GM12878 (cell line): ENCODE measurements around the gene DEK. TPM values are rescaled to one million over a fixed set of nuclear protein-coding genes. Genes with fewer than 3 reads are reported as not detected.
A peak's percentile ranks its signal among the peaks of the same experiment; 100 is the strongest.

ENCODE experiments used
- ATAC-seq: fragments of 200-7000 bp; cut with Tn5 transposase; 3 replicates; pipeline ENCODE4 v1.9.1; 2020; ENCODE audit warnings: mild to moderate bottlenecking, moderate library complexity
- BruUV-seq: library from RNA; stranded (reverse); fragments of 400-500 nt; replicated peaks from 2 replicates; lab custom pipeline; 2021; lab: Mats Ljungman, UMichigan
- CTCF ChIA-PET: fragments of 300-600 bp; sonication (Branson Sonifier 250); formaldehyde crosslinking; extraction: SDS; loops from one replicate; lab custom pipeline; 2021; ENCODE audit warnings: inconsistent platforms; lab: Yijun Ruan, JAX
- POLR2A ChIA-PET: fragments of 350-600 bp; formaldehyde crosslinking; extraction: SDS; loops from one replicate; lab custom pipeline; 2021; ENCODE audit warnings: inconsistent platforms; lab: Charles Lee
- RAD21 ChIA-PET: fragments of 300-600 bp; sonication (Branson Sonifier 250); formaldehyde crosslinking; loops from one replicate; lab custom pipeline; 2023; ENCODE audit warnings: antibody characterized with exemption; ENCODE audit not compliant: unreplicated experiment; lab: Charles Lee
- SMC1A ChIA-PET: fragments of 300-600 bp; sonication (Branson Sonifier 250); formaldehyde crosslinking; loops from one replicate; lab custom pipeline; 2023; ENCODE audit not compliant: unreplicated experiment, uncharacterized antibody; lab: Charles Lee
- DNase-seq: peaks from one replicate; pipeline ENCODE4 v3.0.0-alpha.2; 2011; ENCODE audit warnings: low read depth, low spot score
- FAIRE-seq: peaks from 3 replicates; lab custom pipeline; 2011; peaks lifted over from hg19 to GRCh38; lab: Jason Lieb, UNC
- H2AFZ ChIP-seq: 2 replicates; pipeline ENCODE4 v1.6.0; 2011; ENCODE audit warnings: low read depth, low read length, control low read depth; ENCODE audit not compliant: control insufficient read depth
- H3K27ac ChIP-seq: 2 replicates; pipeline ENCODE4 v1.5.1; 2011; ENCODE audit warnings: control low read depth; ENCODE audit not compliant: control insufficient read depth, insufficient read depth
- H3K27me3 ChIP-seq, 2 experiments: replicated peaks in 1 of 2; 2 replicates each; pipeline versions ENCODE4 v1.6.0 to v1.6.1; 2011; ENCODE audit warnings: low read length in 1 of 2; ENCODE audit not compliant: control insufficient read depth in 2 of 2, insufficient read depth in 2 of 2
- H3K36me3 ChIP-seq, 2 experiments: 2 replicates each; pipeline ENCODE4 v1.5.1; 2011; ENCODE audit warnings: low read length in 1 of 2; ENCODE audit not compliant: control insufficient read depth in 2 of 2, insufficient read depth in 2 of 2
- H3K4me1 ChIP-seq: 2 replicates; pipeline ENCODE4 v1.6.1; 2011; ENCODE audit warnings: mild to moderate bottlenecking, low read length, moderate library complexity, mixed read lengths; ENCODE audit not compliant: control insufficient read depth, insufficient read depth
- H3K4me2 ChIP-seq: 2 replicates; pipeline ENCODE4 v1.6.0; 2011; ENCODE audit warnings: control low read depth; ENCODE audit not compliant: control insufficient read depth, insufficient read depth
- H3K4me3 ChIP-seq: fragments of 200-600 bp; sonication (generic); 2 replicates; pipeline ENCODE4 v1.5.1; 2016
- H3K79me2 ChIP-seq: 2 replicates; pipeline ENCODE4 v1.6.0; 2011; ENCODE audit warnings: low read length; ENCODE audit not compliant: control insufficient read depth, insufficient read depth
- H3K9ac ChIP-seq: 2 replicates; pipeline ENCODE4 v1.8.0; 2011; ENCODE audit warnings: low read length, control low read depth, mixed read lengths; ENCODE audit not compliant: control insufficient read depth, insufficient read depth
- H3K9me3 ChIP-seq: replicated peaks from 3 replicates; pipeline ENCODE4 v1.5.1; 2011; ENCODE audit warnings: mild to moderate bottlenecking, low read length; ENCODE audit not compliant: control insufficient read depth, insufficient read depth
- H4K20me1 ChIP-seq: 2 replicates; pipeline ENCODE4 v1.6.0; 2011; ENCODE audit not compliant: control insufficient read depth, insufficient read depth
- CHD1 ChIP-seq: IDR thresholded peaks from 2 replicates; pipeline ENCODE4 v1.6.1; 2012; ENCODE audit warnings: low read depth, low read length, improper control_type of control experiment
- EP300 ChIP-seq, 2 experiments: fragments of 150-350 bp in 1 of 2; IDR thresholded peaks; 2 replicates each; pipeline ENCODE4 v1.6.1; 2011 to 2012; ENCODE audit warnings: low read depth in 2 of 2, low read length in 2 of 2, borderline replicate concordance in 1 of 2, improper control_type of control experiment in 1 of 2, inconsistent platforms in 1 of 2; ENCODE audit not compliant: control insufficient read depth in 1 of 2
- GATAD2B ChIP-seq: fragments of 450-650 bp; conservative IDR thresholded peaks from 2 replicates; pipeline ENCODE4 v1.6.1; 2017; ENCODE audit warnings: low read depth, mild to moderate bottlenecking, moderate library complexity
- KAT2A ChIP-seq: conservative IDR thresholded peaks from 2 replicates; pipeline ENCODE4 v1.6.1; 2011; ENCODE audit warnings: low read depth, low read length; ENCODE audit not compliant: control insufficient read depth
- MAX ChIP-seq: IDR thresholded peaks from 2 replicates; pipeline ENCODE4 v1.6.1; 2012; ENCODE audit warnings: low read depth, low read length, improper control_type of control experiment
- MEF2A ChIP-seq: IDR thresholded peaks from 2 replicates; pipeline ENCODE4 v1.6.1; 2011; ENCODE audit warnings: low read depth, mild to moderate bottlenecking, low read length, moderate library complexity; ENCODE audit not compliant: insufficient read depth
- NBN ChIP-seq: fragments of 450-650 bp; IDR thresholded peaks from 2 replicates; pipeline ENCODE4 v1.6.1; 2016
- NKRF ChIP-seq: fragments of 450-650 bp; conservative IDR thresholded peaks from 2 replicates; pipeline ENCODE4 v1.6.1; 2017; ENCODE audit warnings: mild to moderate bottlenecking, moderate library complexity
- NR2C2 ChIP-seq: IDR thresholded peaks from 2 replicates; pipeline ENCODE4 v1.6.1; 2011; ENCODE audit warnings: borderline replicate concordance, low read depth; ENCODE audit not compliant: control insufficient read depth, insufficient read length
- PAX8 ChIP-seq: fragments of 450-650 bp; IDR thresholded peaks from 2 replicates; pipeline ENCODE4 v1.6.1; 2017; ENCODE audit warnings: mild to moderate bottlenecking, moderate library complexity
- POU2F2 ChIP-seq: IDR thresholded peaks from 3 replicates; pipeline ENCODE4 v1.6.1; 2011; ENCODE audit warnings: low read depth, mild to moderate bottlenecking, low read length, borderline replicate concordance
- RAD51 ChIP-seq: fragments of 450-650 bp; IDR thresholded peaks from 2 replicates; pipeline ENCODE4 v1.6.1; 2016; ENCODE audit warnings: moderate library complexity, mild to moderate bottlenecking, inconsistent platforms
- RB1 ChIP-seq: fragments of 450-650 bp; formaldehyde crosslinking; IDR thresholded peaks from 2 replicates; pipeline ENCODE4 v1.6.1; 2017; ENCODE audit warnings: mild to moderate bottlenecking, borderline replicate concordance
- SIX5 ChIP-seq: IDR thresholded peaks from 2 replicates; pipeline ENCODE4 v1.6.1; 2011; ENCODE audit warnings: mild to moderate bottlenecking, low read depth, low read length, moderate library complexity; ENCODE audit not compliant: severe bottlenecking
- SMC3 ChIP-seq: IDR thresholded peaks from 2 replicates; pipeline ENCODE4 v1.6.1; 2011; ENCODE audit warnings: low read length, improper control_type of control experiment, borderline replicate concordance
- SPI1 ChIP-seq: IDR thresholded peaks from 2 replicates; pipeline ENCODE4 v1.6.1; 2011; ENCODE audit warnings: low read depth, mild to moderate bottlenecking, low read length, moderate library complexity, borderline replicate concordance; ENCODE audit not compliant: insufficient read depth
- SREBF1 ChIP-seq: IDR thresholded peaks from 2 replicates; pipeline ENCODE4 v1.6.1; 2012; ENCODE audit warnings: mild to moderate bottlenecking, low read length
- TCF3 ChIP-seq: IDR thresholded peaks from 2 replicates; pipeline ENCODE4 v1.6.1; 2012; ENCODE audit warnings: low read depth, mild to moderate bottlenecking, low read length, borderline replicate concordance; ENCODE audit not compliant: insufficient read depth
- ZNF687 ChIP-seq: fragments of 450-650 bp; IDR thresholded peaks from 2 replicates; pipeline ENCODE4 v1.6.1; 2017; ENCODE audit warnings: mild to moderate bottlenecking, moderate library complexity
- ZSCAN29 ChIP-seq: fragments of 450-650 bp; IDR thresholded peaks from 2 replicates; pipeline ENCODE4 v1.6.1; 2017; ENCODE audit warnings: mild to moderate bottlenecking, moderate library complexity
- WGBS: methylation state at CpG from one replicate; pipeline ENCODE4 v1.1.6; 2016; ENCODE audit warnings: low lambda C conversion rate; ENCODE audit not compliant: insufficient replicate concordance, insufficient coverage; ENCODE audit errors: missing lambda C conversion rate; 5-methylcytosine and 5-hydroxymethylcytosine counted together
- in situ Hi-C: fragments of 300-500 bp; cut with MboI; formaldehyde crosslinking; loops from 9 replicates; pipeline ENCODE4 v1.14.3; 2018; ENCODE audit warnings: mixed read lengths
- intact Hi-C: fragments of 100-400 bp; cut with micrococcal nuclease; formaldehyde crosslinking; loops from one replicate; pipeline ENCODE4 v1.14.2; 2022; ENCODE audit not compliant: unreplicated experiment
- polyA plus RNA-seq, 11 experiments: library from polyadenylated mRNA; depleted of rRNA in 4 of 11; unstranded in 6 of 11; stranded (reverse) in 5 of 11; fragments of >200 nt; fragmentation: Nextera tagmentation in 4 of 11; fragmentation: Illumina TruSeq in 1 of 11; extraction: Ambion mirVana in 4 of 11; extraction: Trizol in 1 of 11; gene quantifications; 1 replicate in 1 of 11; 2 replicates in 10 of 11; pipeline versions ENCODE4 v1.2.1 to v1.2.3, GENCODE V29; 2011 to 2016; ENCODE audit warnings: inconsistent platforms in 2 of 11, missing spikeins in 2 of 11, low read depth in 1 of 11
- total RNA-seq, 4 experiments: library from RNA; depleted of rRNA in 3 of 4; stranded (reverse); fragments of >200 nt in 3 of 4; fragmentation: Illumina TruSeq in 1 of 4; extraction: Trizol in 1 of 4; gene quantifications; 2 replicates each; pipeline versions ENCODE4 v1.2.1 to v1.2.3, GENCODE V29; 2013 to 2021

The DEK gene
- total and polyA plus RNA-seq, 10 of the 15 experiments (the other 5 are each of a cell fraction or from before 2014, with no cell fraction given) = 111 to 346 (median 196) TPM

- ChIA-PET SMC1A (interaction anchor here (1.7 kb wide), 1 partner anchor 9 kb away, joined by 6 read pairs; no protein-coding TSS in a partner anchor), POLR2A (interaction anchor here (0.6 to 2.3 kb wide), 2 partner anchors 12 to 14 kb away, joined by 4 to 8 read pairs; no protein-coding TSS in a partner anchor), CTCF (no interaction called here), RAD21 (no interaction called here)
- ATAC-seq (peak; percentile 72), DNase-seq (no peak), FAIRE-seq (no peak)
- no peak overlapping the region; the same call in 1 of the 2 replicates for H3K27ac ChIP-seq
- no peak overlapping the region for H3K9ac ChIP-seq
- peaks cover 7% of the 10 kb centered on the region for H3K4me1 ChIP-seq
- 36% methylated on average over 7 of the region's 7 CpGs for WGBS
- no peaks in the 10 kb centered on the region for H3K27me3 ChIP-seq
- H3K79me2 ChIP-seq = peaks cover 28% of the 10 kb centered on the region
- H3K4me3 ChIP-seq = no peak overlapping the region
- in situ Hi-C loops = no loop called here
- peaks cover 6 to 49% of the 10 kb centered on the region in 2 experiments for H3K36me3 ChIP-seq
- H2AFZ ChIP-seq = no peak overlapping the region
- peaks cover 11% of the 10 kb centered on the region for H3K9me3 ChIP-seq
- intact Hi-C loops = no loop called here
- H4K20me1 ChIP-seq = no peaks in the 10 kb centered on the region; the same call in 1 of the 2 replicates
- no TSS peak for BruUV-seq
- H3K4me2 ChIP-seq = no peak overlapping the region
- TF ChIP-seq PAX8 (no peak), SREBF1 (no peak), ZNF687 (no peak), KAT2A (no peak), EP300 (IDR thresholded peaks at IDR 0.05; ENCODE audit: borderline replicate concordance in 1 of 2, control insufficient read depth in 1 of 2, low read depth in 2 of 2, low read length in 2 of 2) (no peak), SPI1 (no peak), MEF2A (no peak), NBN (no peak), SMC3 (no peak), POU2F2 (0 out of 3 replicates have a peak, but pooled peaks have one; percentile 15), NKRF (no peak), TCF3 (no peak), RAD51 (0 out of 2 replicates have a peak, but pooled peaks have one; percentile 21), SIX5 (no peak), ZSCAN29 (no peak), NR2C2 (no peak), GATAD2B (no peak), RB1 (no peak), CHD1 (no peak), MAX (no peak)
Observed at GRCh38 chr6:18245642-18246041, 18.7 kb downstream of the DEK start.
